GM19025 (cell line): ENCODE measurements around the gene OTX1.
"Not testable (repeated sequence)": the region's sequence is repeated elsewhere in the genome, so short reads cannot be mapped to it uniquely, and the experiment has no call there.

ENCODE experiments used
- ATAC-seq: cut with Tn5 transposase; IDR thresholded peaks from one replicate; pipeline ENCODE4 v1.9.1; 2021; ENCODE audit warnings: mild to moderate bottlenecking, low read depth, moderate library complexity; ENCODE audit not compliant: unreplicated experiment

Gene OTX1

GRCh38 chr2:63050334-63051041 lies at the start of gene OTX1:
Gene OTX1 (plus strand): TSS chr2:63050830. CDS start chr2:63052991, 2,161 bp downstream.
- peak; percentile 83 for ATAC-seq

- no peak for ATAC-seq
Measured at GRCh38 chr2:63001576-63001975, 49.1 kb upstream of the OTX1 start.

GRCh38 chr2:63003351-63003750 lies 47.3 kb upstream of the OTX1 start:
- no peak for ATAC-seq

GRCh38 chr2:63007813-63008458 lies 42.7 kb upstream of the OTX1 start:
- ATAC-seq: no peak

- ATAC-seq: no peak
Measured at GRCh38 chr2:63008838-63009237, 41.8 kb upstream of the OTX1 start.

GRCh38 chr2:63009490-63009889 lies 41.1 kb upstream of the OTX1 start:
- no peak for ATAC-seq

- no peak for ATAC-seq
Measured at GRCh38 chr2:63012541-63012940, 38.1 kb upstream of the OTX1 start.

GRCh38 chr2:63013438-63013837 lies 37.2 kb upstream of the OTX1 start:
- ATAC-seq: no peak

- no peak for ATAC-seq
Measured at GRCh38 chr2:63015389-63015788, 35.2 kb upstream of the OTX1 start.

- ATAC-seq: no peak
Measured at GRCh38 chr2:63018439-63018838, 32.2 kb upstream of the OTX1 start.

GRCh38 chr2:63019686-63020085 lies 30.9 kb upstream of the OTX1 start:
- ATAC-seq: not testable (repeated sequence)

- no peak for ATAC-seq
Measured at GRCh38 chr2:63023444-63023843, 27.2 kb upstream of the OTX1 start.

- no peak for ATAC-seq
Measured at GRCh38 chr2:63027220-63027619, 23.4 kb upstream of the OTX1 start.

GRCh38 chr2:63029058-63029457 lies 21.6 kb upstream of the OTX1 start:
- ATAC-seq: no peak

- ATAC-seq: no peak
Measured at GRCh38 chr2:63034526-63034925, 16.1 kb upstream of the OTX1 start.

- ATAC-seq: no peak
Measured at GRCh38 chr2:63035169-63035568, 15.5 kb upstream of the OTX1 start.

- ATAC-seq: no peak
Measured at GRCh38 chr2:63035660-63036059, 15.0 kb upstream of the OTX1 start.

- no peak for ATAC-seq
Measured at GRCh38 chr2:63038034-63038433, 12.6 kb upstream of the OTX1 start.

- no peak for ATAC-seq
Measured at GRCh38 chr2:63040586-63040985, 10.0 kb upstream of the OTX1 start.

- ATAC-seq: no peak
Measured at GRCh38 chr2:63041592-63041991, 9.0 kb upstream of the OTX1 start.

GRCh38 chr2:63044362-63045327 lies 6.0 kb upstream of the OTX1 start:
- ATAC-seq: no peak
